Neural progenitor cell (in vitro differentiated cells): ENCODE measurements around the gene PLEK. TPM values are rescaled to one million over a fixed set of nuclear protein-coding genes. Genes with fewer than 3 reads are reported as not detected.

ENCODE experiments used
- DNase-seq: peaks from one replicate; pipeline ENCODE4 v3.0.0-alpha.2; 2016; ENCODE audit warnings: low spot score
- H2AFZ ChIP-seq: fragments of 200-600 bp; sonication (generic); replicated peaks from 2 replicates; pipeline ENCODE4 v1.6.1; 2016; ENCODE audit warnings: antibody characterized with exemption
- H3F3A ChIP-seq: fragments of 200-600 bp; sonication (generic); 2 replicates; pipeline ENCODE4 v1.6.1; 2016; ENCODE audit warnings: antibody characterized with exemption, low read depth
- H3K27ac ChIP-seq: fragments of 200-600 bp; sonication (generic); 2 replicates; pipeline ENCODE4 v1.5.1; 2016; ENCODE audit warnings: mild to moderate bottlenecking
- H3K27me3 ChIP-seq: fragments of 200-600 bp; sonication (generic); 2 replicates; pipeline ENCODE4 v1.6.1; 2016; ENCODE audit warnings: mild to moderate bottlenecking, moderate library complexity
- H3K36me3 ChIP-seq: fragments of 200-600 bp; sonication (generic); 2 replicates; pipeline ENCODE4 v1.5.1; 2016
- H3K4me1 ChIP-seq: fragments of 200-600 bp; sonication (generic); 2 replicates; pipeline ENCODE4 v1.6.1; 2016; ENCODE audit warnings: mixed run types
- H3K4me2 ChIP-seq: fragments of 200-600 bp; sonication (generic); 2 replicates; pipeline ENCODE4 v1.6.1; 2016
- H3K4me3 ChIP-seq: fragments of 200-600 bp; sonication (generic); 2 replicates; pipeline ENCODE4 v1.5.1; 2016
- H3K79me2 ChIP-seq: fragments of 200-600 bp; sonication (generic); 2 replicates; pipeline ENCODE4 v1.6.1; 2016; ENCODE audit warnings: low read depth
- H3K9ac ChIP-seq: fragments of 200-600 bp; sonication (generic); 2 replicates; pipeline ENCODE4 v1.6.1; 2016
- H3K9me3 ChIP-seq: fragments of 200-600 bp; sonication (generic); 2 replicates; pipeline ENCODE4 v1.5.1; 2016; ENCODE audit warnings: low read depth
- H4K20me1 ChIP-seq: fragments of 200-600 bp; sonication (generic); 2 replicates; pipeline ENCODE4 v1.6.1; 2016; ENCODE audit warnings: low read depth
- H3K27ac Mint-ChIP-seq: 3 replicates; pipeline ENCODE4 v1.8.0; 2021; ENCODE audit warnings: mixed read lengths
- H3K27me3 Mint-ChIP-seq: 2 replicates; pipeline ENCODE4 v1.8.0; 2022; ENCODE audit warnings: low read depth, mild to moderate bottlenecking, inconsistent platforms, moderate library complexity, mixed read lengths; ENCODE audit not compliant: insufficient read depth
- H3K36me3 Mint-ChIP-seq: 3 replicates; pipeline ENCODE4 v1.8.0; 2021; ENCODE audit warnings: mixed read lengths
- H3K4me1 Mint-ChIP-seq: 3 replicates; pipeline ENCODE4 v1.8.0; 2021; ENCODE audit warnings: mixed read lengths
- H3K4me3 Mint-ChIP-seq: 3 replicates; pipeline ENCODE4 v1.8.0; 2021; ENCODE audit warnings: mild to moderate bottlenecking, moderate library complexity, mixed read lengths
- H3K9me3 Mint-ChIP-seq: 3 replicates; pipeline ENCODE4 v1.8.0; 2020; ENCODE audit warnings: mixed read lengths
- EZH2 ChIP-seq: fragments of 200-600 bp; sonication (generic); IDR thresholded peaks from 2 replicates; pipeline ENCODE4 v1.6.1; 2017; ENCODE audit warnings: antibody characterized with exemption, mild to moderate bottlenecking, moderate library complexity
- EZH2phosphoT487 ChIP-seq: fragments of 200-600 bp; sonication (generic); IDR thresholded peaks from 2 replicates; pipeline ENCODE4 v1.6.1; 2017; ENCODE audit warnings: antibody characterized with exemption
- total RNA-seq: library from RNA; depleted of rRNA; stranded (reverse); fragments of >200 nt; gene quantifications from 2 replicates; pipeline ENCODE4 v1.2.3, GENCODE V29; 2015; ENCODE audit warnings: low replicate concordance
- TF ChIP-seq, protein P1 (sequence below): fragments of 200-600 bp; sonication (generic); IDR thresholded peaks from 2 replicates; pipeline ENCODE4 v1.5.1; 2017; ENCODE audit warnings: antibody characterized with exemption, mild to moderate bottlenecking

PLEK gene
- total RNA-seq, 1 donor from 2014 or later: not detected

DNA sequence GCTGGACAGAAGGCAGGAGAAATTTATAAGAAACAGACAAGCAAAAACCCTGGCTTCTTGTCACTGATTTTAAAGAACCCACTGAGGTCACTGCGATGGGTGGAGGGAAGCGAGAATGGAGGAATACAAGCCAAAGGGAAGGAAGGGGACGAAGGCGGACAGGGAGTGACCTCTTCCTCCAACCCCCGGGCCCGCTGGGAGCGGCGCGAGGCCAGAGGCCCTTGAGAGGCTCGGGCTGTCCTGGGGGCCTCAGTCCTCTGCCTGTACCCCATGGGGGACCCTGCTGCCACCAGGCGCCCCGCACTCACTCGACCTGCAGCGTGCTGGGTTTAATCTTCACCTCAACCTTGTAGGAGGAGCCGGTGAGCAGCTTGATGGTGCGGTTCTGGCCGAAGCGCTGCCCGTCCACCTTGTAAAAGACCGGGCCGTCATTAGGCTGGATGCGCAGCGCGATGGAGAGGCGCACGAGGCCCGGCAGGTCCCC, 46.1 kb upstream of the PLEK start:
- no peak overlapping the region for H3K9ac ChIP-seq
- peak; percentile 41 for DNase-seq
- H3K36me3 Mint-ChIP-seq: peaks cover 11% of the 10 kb centered on the region

GRCh38 chr2:68319398-68320117, 45.5 kb upstream of the PLEK start, which contains the start of gene CNRIP1:
Gene CNRIP1 (minus strand): TSS chr2:68319949. CDS start chr2:68319400, 549 bp downstream.
- no peak for TF ChIP-seq EZH2phosphoT487
- no peak for TF ChIP-seq EZH2
- TF ChIP-seq, protein P1, sequence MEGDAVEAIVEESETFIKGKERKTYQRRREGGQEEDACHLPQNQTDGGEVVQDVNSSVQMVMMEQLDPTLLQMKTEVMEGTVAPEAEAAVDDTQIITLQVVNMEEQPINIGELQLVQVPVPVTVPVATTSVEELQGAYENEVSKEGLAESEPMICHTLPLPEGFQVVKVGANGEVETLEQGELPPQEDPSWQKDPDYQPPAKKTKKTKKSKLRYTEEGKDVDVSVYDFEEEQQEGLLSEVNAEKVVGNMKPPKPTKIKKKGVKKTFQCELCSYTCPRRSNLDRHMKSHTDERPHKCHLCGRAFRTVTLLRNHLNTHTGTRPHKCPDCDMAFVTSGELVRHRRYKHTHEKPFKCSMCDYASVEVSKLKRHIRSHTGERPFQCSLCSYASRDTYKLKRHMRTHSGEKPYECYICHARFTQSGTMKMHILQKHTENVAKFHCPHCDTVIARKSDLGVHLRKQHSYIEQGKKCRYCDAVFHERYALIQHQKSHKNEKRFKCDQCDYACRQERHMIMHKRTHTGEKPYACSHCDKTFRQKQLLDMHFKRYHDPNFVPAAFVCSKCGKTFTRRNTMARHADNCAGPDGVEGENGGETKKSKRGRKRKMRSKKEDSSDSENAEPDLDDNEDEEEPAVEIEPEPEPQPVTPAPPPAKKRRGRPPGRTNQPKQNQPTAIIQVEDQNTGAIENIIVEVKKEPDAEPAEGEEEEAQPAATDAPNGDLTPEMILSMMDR: no peak
- Histone ChIP-seq H3K79me2 (no peaks in the 10 kb centered on the region), H2AFZ (peak within 1 kb of the TSS; percentile 85), H4K20me1 (no peaks in the 10 kb centered on the region), H3K4me1 (peaks cover 8% of the 10 kb centered on the region), H3K36me3 (no peaks in the 10 kb centered on the region), H3K9me3 (no peaks in the 10 kb centered on the region), H3K4me2 (peak within 1 kb of the TSS; percentile 81), H3K27ac (no peak within 1 kb of the TSS), H3K27me3 (peaks cover 89% of the 10 kb centered on the region), H3F3A (peaks cover 7% of the 10 kb centered on the region), H3K4me3 (peak within 1 kb of the TSS; percentile 53), H3K9ac (no peak within 1 kb of the TSS)
- Mint-ChIP-seq H3K27ac (peak within 1 kb of the TSS; percentile 76), H3K27me3 (peaks cover 6% of the 10 kb centered on the region), H3K4me3 (peak within 1 kb of the TSS; percentile 90), H3K36me3 (peaks cover 11% of the 10 kb centered on the region), H3K9me3 (no peaks in the 10 kb centered on the region), H3K4me1 (peaks cover 11% of the 10 kb centered on the region)
- peak; percentile 85 for DNase-seq

More for the DNA sequence above, 46.1 kb upstream of the PLEK start:
- TF ChIP-seq EZH2phosphoT487: peak; percentile 82
- TF ChIP-seq, protein P1: no peak
- Mint-ChIP-seq H3K27me3 (peaks cover 6% of the 10 kb centered on the region), H3K4me3 (peak overlapping the region; percentile 90), H3K4me1 (peaks cover 11% of the 10 kb centered on the region), H3K27ac (peak overlapping the region; percentile 76), H3K9me3 (no peaks in the 10 kb centered on the region)
- Histone ChIP-seq H3K79me2 (no peaks in the 10 kb centered on the region), H3F3A (peaks cover 7% of the 10 kb centered on the region), H2AFZ (peak overlapping the region; percentile 85), H3K4me2 (peak overlapping the region; percentile 81), H4K20me1 (no peaks in the 10 kb centered on the region), H3K4me1 (peaks cover 8% of the 10 kb centered on the region), H3K36me3 (no peaks in the 10 kb centered on the region), H3K4me3 (peak overlapping the region; percentile 53), H3K9me3 (no peaks in the 10 kb centered on the region), H3K27ac (no peak overlapping the region), H3K27me3 (peaks cover 83% of the 10 kb centered on the region)

GRCh38 chr2:68320118-68320641, 44.9 kb upstream of the PLEK start:
- peak; percentile 59 for DNase-seq
- H3K27ac Mint-ChIP-seq: peak overlapping the region; percentile 48
- H2AFZ ChIP-seq: no peak overlapping the region

More at GRCh38 chr2:68320118-68320641, 44.9 kb upstream of the PLEK start:
- Mint-ChIP-seq H3K27me3 (peaks cover 6% of the 10 kb centered on the region), H3K4me3 (peak overlapping the region; percentile 90), H3K9me3 (no peaks in the 10 kb centered on the region), H3K4me1 (peaks cover 11% of the 10 kb centered on the region), H3K36me3 (peaks cover 9% of the 10 kb centered on the region)
- Histone ChIP-seq H3K9ac (no peak overlapping the region), H3K4me3 (peak overlapping the region; percentile 53), H4K20me1 (no peaks in the 10 kb centered on the region), H3K27ac (no peak overlapping the region), H3K79me2 (no peaks in the 10 kb centered on the region), H3K4me2 (peak overlapping the region; percentile 81), H3K36me3 (no peaks in the 10 kb centered on the region), H3K27me3 (peaks cover 90% of the 10 kb centered on the region), H3F3A (peaks cover 7% of the 10 kb centered on the region), H3K9me3 (no peaks in the 10 kb centered on the region), H3K4me1 (peaks cover 8% of the 10 kb centered on the region)
- TF ChIP-seq EZH2phosphoT487: no peak
- TF ChIP-seq, protein P1: no peak
- no peak for TF ChIP-seq EZH2
